ENCODE data around the gene APOC1.
A peak's percentile ranks its signal among the peaks of the same experiment; 100 is the strongest.

The APOC1 gene

DNA sequence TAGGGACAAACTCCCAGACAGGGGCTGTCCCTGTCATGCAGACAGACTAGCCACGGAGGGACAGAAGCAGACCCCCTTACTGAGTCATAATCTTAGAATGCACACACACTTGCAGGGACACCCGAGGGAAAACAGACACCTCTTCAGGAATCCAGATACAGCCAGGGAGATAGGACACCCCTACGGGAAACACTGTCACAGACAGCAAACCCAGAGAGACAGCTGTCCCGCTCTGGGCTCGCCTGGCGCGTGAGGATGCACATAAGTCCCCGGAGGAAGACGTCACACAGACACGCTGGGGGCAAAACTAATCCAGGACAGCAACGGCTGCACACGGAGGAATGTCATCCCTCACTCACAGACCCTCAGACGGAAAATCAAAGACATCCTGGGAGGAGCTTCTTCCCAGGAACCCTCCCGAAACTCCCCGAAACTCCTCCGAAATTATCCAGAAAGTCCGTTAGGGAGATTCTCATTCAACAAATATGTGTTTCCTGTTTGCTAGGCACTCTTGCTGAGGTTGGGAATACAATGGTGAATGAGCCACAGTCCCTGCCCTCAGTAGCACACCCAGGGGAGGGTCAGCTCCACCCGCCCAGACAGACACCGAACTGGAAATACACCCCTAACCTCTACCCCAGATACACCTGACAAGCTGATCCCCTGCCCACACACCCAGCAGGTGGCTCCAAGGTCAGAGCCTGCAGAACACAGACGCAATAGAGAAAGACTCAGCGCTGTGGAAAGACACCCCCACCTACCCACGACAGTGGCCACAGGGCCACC lies 38.5 kb upstream of the APOC1 start:
- H3K79me1 ChIP-seq (replicated peaks; ENCODE audit: low read length, poor library complexity, severe bottlenecking) = peaks cover 49% of the 10 kb centered on the region
- no peak overlapping the region for H4K91ac ChIP-seq (ENCODE audit: low read length)
- H3K27ac ChIP-seq (ENCODE audit: low read length, poor library complexity, severe bottlenecking) = peak overlapping the region; percentile 58
- H2AK5ac ChIP-seq (ENCODE audit: low read length, severe bottlenecking) = no peak overlapping the region
- no peak overlapping the region for H3K4ac ChIP-seq (ENCODE audit: low read depth in 1 of 2, low read length in 2 of 2)
- no peak overlapping the region for H2BK120ac ChIP-seq (ENCODE audit: low read depth, low read length)
- no peaks in the 10 kb centered on the region for H3K9me3 ChIP-seq (ENCODE audit: control insufficient read depth, low read length)
- H2BK5ac ChIP-seq (ENCODE audit: low read depth, low read length, poor library complexity, severe bottlenecking) = peak overlapping the region; percentile 34
- 53% methylated on average over 22 of the region's 22 CpGs for WGBS
- peak; percentile 43 for DNase-seq
- H3K4me2 ChIP-seq (ENCODE audit: low read length, poor library complexity, severe bottlenecking) = no peak overlapping the region
- H2BK12ac ChIP-seq (ENCODE audit: low read length in 2 of 2) = no peak overlapping the region
- no peak overlapping the region for H3K18ac ChIP-seq (ENCODE audit: low read depth in 1 of 2, low read length in 2 of 2)
- H3K23ac ChIP-seq (ENCODE audit: low read length in 2 of 2) = no peak overlapping the region
- no peak overlapping the region for H3K4me3 ChIP-seq (ENCODE audit: insufficient read depth in 1 of 2, low read depth in 1 of 2, low read length in 2 of 2)
- H2AFZ ChIP-seq (ENCODE audit: low read depth, low read length) = no peak overlapping the region
- no peak overlapping the region for H3K14ac ChIP-seq (ENCODE audit: low read length in 2 of 2)
- H3K36me3 ChIP-seq (ENCODE audit: control insufficient read depth in 1 of 2, insufficient read depth in 2 of 2, low read depth in 1 of 2, low read length in 2 of 2) = peaks cover 73 to 90% of the 10 kb centered on the region in 2 experiments
- H3K4me1 ChIP-seq (ENCODE audit: control insufficient read depth, insufficient read depth, low read depth, low read length) = peaks cover 25% of the 10 kb centered on the region
- H2BK15ac ChIP-seq (ENCODE audit: low read depth, poor library complexity, severe bottlenecking) = no peak overlapping the region
- no peak overlapping the region for H3K9ac ChIP-seq (ENCODE audit: low read length)
- H4K8ac ChIP-seq (ENCODE audit: low read length) = no peak overlapping the region
- no peaks in the 10 kb centered on the region for H3K27me3 ChIP-seq (ENCODE audit: control insufficient read depth in 1 of 2, insufficient read depth in 1 of 2, low read length in 2 of 2)

- Histone ChIP-seq H3K18ac (ENCODE audit: low read depth in 1 of 2, low read length in 2 of 2) (no peak overlapping the region), H2BK12ac (ENCODE audit: low read length in 2 of 2) (no peak overlapping the region), H3K79me1 (replicated peaks; ENCODE audit: low read length, poor library complexity, severe bottlenecking) (peaks cover 41% of the 10 kb centered on the region), H2AK5ac (ENCODE audit: low read length, severe bottlenecking) (no peak overlapping the region), H3K4me2 (ENCODE audit: low read length, poor library complexity, severe bottlenecking) (no peak overlapping the region), H3K27ac (ENCODE audit: low read length, poor library complexity, severe bottlenecking) (no peak overlapping the region), H2BK120ac (ENCODE audit: low read depth, low read length) (no peak overlapping the region), H2BK15ac (ENCODE audit: low read depth, poor library complexity, severe bottlenecking) (no peak overlapping the region), H3K4me3 (ENCODE audit: insufficient read depth in 1 of 2, low read depth in 1 of 2, low read length in 2 of 2) (no peak overlapping the region), H3K9me3 (ENCODE audit: control insufficient read depth, low read length) (no peaks in the 10 kb centered on the region), H2AFZ (ENCODE audit: low read depth, low read length) (no peak overlapping the region), H3K4me1 (ENCODE audit: control insufficient read depth, insufficient read depth, low read depth, low read length) (peaks cover 25% of the 10 kb centered on the region), H3K14ac (ENCODE audit: low read length in 2 of 2) (no peak overlapping the region), H3K27me3 (ENCODE audit: control insufficient read depth in 1 of 2, insufficient read depth in 1 of 2, low read length in 2 of 2) (no peaks in the 10 kb centered on the region), H3K23ac (ENCODE audit: low read length in 2 of 2) (no peak overlapping the region), H4K8ac (ENCODE audit: low read length) (no peak overlapping the region), H3K36me3 (ENCODE audit: control insufficient read depth in 1 of 2, insufficient read depth in 2 of 2, low read depth in 1 of 2, low read length in 2 of 2) (peaks cover 66 to 85% of the 10 kb centered on the region in 2 experiments), H2BK5ac (ENCODE audit: low read depth, low read length, poor library complexity, severe bottlenecking) (no peak overlapping the region), H3K9ac (ENCODE audit: low read length) (no peak overlapping the region), H4K91ac (ENCODE audit: low read length) (no peak overlapping the region), H3K4ac (ENCODE audit: low read depth in 1 of 2, low read length in 2 of 2) (no peak overlapping the region)
- 93% methylated on average over 3 of the region's 5 CpGs for WGBS
- DNase-seq = no peak
Measured at GRCh38 chr19:44876930-44877535, 37.4 kb upstream of the APOC1 start.

GRCh38 chr19:44878120-44878865 lies 36.1 kb upstream of the APOC1 start:
- H3K27me3 ChIP-seq (ENCODE audit: control insufficient read depth in 1 of 2, insufficient read depth in 1 of 2, low read length in 2 of 2) = no peaks in the 10 kb centered on the region
- H3K4me3 ChIP-seq (ENCODE audit: insufficient read depth in 1 of 2, low read depth in 1 of 2, low read length in 2 of 2) = no peak overlapping the region
- no peak overlapping the region for H2BK15ac ChIP-seq (ENCODE audit: low read depth, poor library complexity, severe bottlenecking)
- H3K9ac ChIP-seq (ENCODE audit: low read length) = no peak overlapping the region
- no peak overlapping the region for H2BK5ac ChIP-seq (ENCODE audit: low read depth, low read length, poor library complexity, severe bottlenecking)
- peak overlapping the region in 1 of 2 experiments; percentile 22 for H2BK12ac ChIP-seq (ENCODE audit: low read length in 2 of 2)
- H3K36me3 ChIP-seq (ENCODE audit: control insufficient read depth in 1 of 2, insufficient read depth in 2 of 2, low read depth in 1 of 2, low read length in 2 of 2) = peaks cover 56 to 80% of the 10 kb centered on the region in 2 experiments
- no peak overlapping the region for H3K23ac ChIP-seq (ENCODE audit: low read length in 2 of 2)
- no peak overlapping the region for H2BK120ac ChIP-seq (ENCODE audit: low read depth, low read length)
- no peak overlapping the region for H2AK5ac ChIP-seq (ENCODE audit: low read length, severe bottlenecking)
- no peaks in the 10 kb centered on the region for H3K9me3 ChIP-seq (ENCODE audit: control insufficient read depth, low read length)
- H3K79me1 ChIP-seq (replicated peaks; ENCODE audit: low read length, poor library complexity, severe bottlenecking) = peaks cover 37% of the 10 kb centered on the region
- H4K91ac ChIP-seq (ENCODE audit: low read length) = no peak overlapping the region
- no peak overlapping the region for H4K8ac ChIP-seq (ENCODE audit: low read length)
- no peak overlapping the region for H3K27ac ChIP-seq (ENCODE audit: low read length, poor library complexity, severe bottlenecking)
- no peak overlapping the region for H3K4ac ChIP-seq (ENCODE audit: low read depth in 1 of 2, low read length in 2 of 2)
- DNase-seq = no peak
- H3K18ac ChIP-seq (ENCODE audit: low read depth in 1 of 2, low read length in 2 of 2) = no peak overlapping the region
- H3K4me2 ChIP-seq (ENCODE audit: low read length, poor library complexity, severe bottlenecking) = no peak overlapping the region
- H3K4me1 ChIP-seq (ENCODE audit: control insufficient read depth, insufficient read depth, low read depth, low read length) = peaks cover 25% of the 10 kb centered on the region
- H3K14ac ChIP-seq (ENCODE audit: low read length in 2 of 2) = no peak overlapping the region
- WGBS = 91% methylated on average over 24 of the region's 26 CpGs
- no peak overlapping the region for H2AFZ ChIP-seq (ENCODE audit: low read depth, low read length)

Measured in mesenchymal stem cell (in vitro differentiated cells and primary cell).